Measurements from ENCODE around the gene CCNT1.

- no peak for TF ChIP-seq POU2F2 (IDR thresholded peaks at IDR 0.05; ENCODE audit: borderline replicate concordance, low read depth, low read length)
- no peak for TF ChIP-seq CTCF (IDR thresholded peaks at IDR 0.05 in 2 of 3, conservative IDR thresholded peaks at IDR 0.05 in 1 of 3; ENCODE audit: control insufficient read depth in 2 of 3, extremely low read depth in 1 of 3, insufficient read depth in 1 of 3, low read depth in 3 of 3, low read length in 3 of 3)
Observed at GRCh38 chr12:48744251-48745008, 27.9 kb upstream of the CCNT1 start.
